WTC11 (cell line): ENCODE data around the gene RAMP1. TPM values are rescaled to one million over a fixed set of nuclear protein-coding genes. Genes with fewer than 3 reads are reported as not detected.

Experiments used
- ATAC-seq: fragments of 200-7000 bp; cut with Tn5 transposase; 2 replicates; pipeline ENCODE4 v1.10.0; 2021; ENCODE audit warnings: mild to moderate bottlenecking, moderate library complexity
- CTCF ChIA-PET: fragments of 300-600 bp; sonication (Branson Sonifier 250); formaldehyde crosslinking; loops from one replicate; lab custom pipeline; 2021; ENCODE audit warnings: antibody characterized with exemption; lab: Charles Lee
- POLR2A ChIA-PET: fragments of 350-600 bp; sonication (Branson Sonifier 250); formaldehyde crosslinking; loops from one replicate; lab custom pipeline; 2021; ENCODE audit warnings: antibody characterized with exemption; lab: Charles Lee
- DNase-seq: peaks from one replicate; pipeline ENCODE4 v3.0.0; 2021; ENCODE audit warnings: low spot score
- H3K27ac Mint-ChIP-seq: 2 replicates; pipeline ENCODE4 v1.8.0; 2021; ENCODE audit warnings: mixed read lengths
- H3K27me3 Mint-ChIP-seq: 2 replicates; pipeline ENCODE4 v1.8.0; 2021; ENCODE audit warnings: low read depth, mild to moderate bottlenecking, moderate library complexity, mixed read lengths
- H3K36me3 Mint-ChIP-seq: 2 replicates; pipeline ENCODE4 v1.8.0; 2021; ENCODE audit warnings: mixed read lengths
- H3K4me1 Mint-ChIP-seq: 2 replicates; pipeline ENCODE4 v1.8.0; 2022; ENCODE audit warnings: mixed read lengths
- H3K4me3 Mint-ChIP-seq: 2 replicates; pipeline ENCODE4 v1.8.0; 2021; ENCODE audit warnings: mild to moderate bottlenecking, moderate library complexity, mixed read lengths
- H3K9me3 Mint-ChIP-seq: 2 replicates; pipeline ENCODE4 v1.8.0; 2021; ENCODE audit warnings: mixed read lengths
- CBFB ChIP-seq: sonication (generic); formaldehyde crosslinking; IDR thresholded peaks from 2 replicates; pipeline ENCODE4 v1.8.1; 2022; ENCODE audit warnings: mild to moderate bottlenecking, low read depth, missing genetic modification reagents
- CREM ChIP-seq: sonication (generic); formaldehyde crosslinking; IDR thresholded peaks from 2 replicates; pipeline ENCODE4 v1.8.1; 2022; ENCODE audit warnings: mild to moderate bottlenecking, missing genetic modification reagents, moderate library complexity
- EMX1 ChIP-seq: fragments of 250-450 bp; sonication (Bioruptor Pico); IDR thresholded peaks from 2 replicates; pipeline ENCODE4 v1.8.0; 2021; ENCODE audit warnings: mild to moderate bottlenecking
- FOXK1 ChIP-seq: sonication (generic); formaldehyde crosslinking; IDR thresholded peaks from 2 replicates; pipeline ENCODE4 v1.8.0; 2022; ENCODE audit warnings: mild to moderate bottlenecking, moderate library complexity, missing genetic modification reagents
- JUN ChIP-seq: sonication (generic); formaldehyde crosslinking; IDR thresholded peaks from 2 replicates; pipeline ENCODE4 v1.8.0; 2023; ENCODE audit warnings: mild to moderate bottlenecking, missing genetic modification reagents
- MXD4 ChIP-seq: fragments of 250-450 bp; sonication (Bioruptor Pico); IDR thresholded peaks from 2 replicates; pipeline ENCODE4 v1.8.0; 2021; ENCODE audit warnings: mild to moderate bottlenecking, moderate library complexity, borderline replicate concordance
- NFATC4 ChIP-seq: fragments of 250-450 bp; sonication (Bioruptor Pico); IDR thresholded peaks from 2 replicates; pipeline ENCODE4 v1.9.0; 2021; ENCODE audit warnings: mild to moderate bottlenecking
- NFE2L1 ChIP-seq: sonication (generic); formaldehyde crosslinking; IDR thresholded peaks from 2 replicates; pipeline ENCODE4 v1.8.1; 2023; ENCODE audit warnings: missing genetic modification reagents
- NR2C2 ChIP-seq: sonication (generic); formaldehyde crosslinking; IDR thresholded peaks from 2 replicates; pipeline ENCODE4 v1.8.0; 2022; ENCODE audit warnings: mild to moderate bottlenecking, missing genetic modification reagents
- ZNF317 ChIP-seq: sonication (generic); formaldehyde crosslinking; IDR thresholded peaks from 2 replicates; pipeline ENCODE4 v1.8.1; 2023; ENCODE audit warnings: low read depth, mild to moderate bottlenecking, moderate library complexity, missing genetic modification reagents, borderline replicate concordance
- ZNF423 ChIP-seq: fragments of 250-450 bp; sonication (Bioruptor Pico); IDR thresholded peaks from 2 replicates; pipeline ENCODE4 v2.1.2; 2022; ENCODE audit warnings: mild to moderate bottlenecking, moderate library complexity
- ZNF425 ChIP-seq: fragments of 250-450 bp; sonication (Bioruptor Pico); conservative IDR thresholded peaks from 2 replicates; pipeline ENCODE4 v1.9.0; 2021; ENCODE audit warnings: mild to moderate bottlenecking
- ZNF532 ChIP-seq: fragments of 250-450 bp; sonication (Bioruptor Pico); IDR thresholded peaks from 2 replicates; pipeline ENCODE4 v1.9.0; 2021; ENCODE audit warnings: mild to moderate bottlenecking, borderline replicate concordance
- total RNA-seq: library from RNA; stranded (reverse); gene quantifications from 3 replicates; pipeline ENCODE4 v1.2.3, GENCODE V29; 2021
- TF ChIP-seq, protein P1 (sequence below): sonication (generic); formaldehyde crosslinking; IDR thresholded peaks from 2 replicates; pipeline ENCODE4 v1.8.1; 2022; ENCODE audit warnings: mild to moderate bottlenecking, missing genetic modification reagents, moderate library complexity, borderline replicate concordance
- TF ChIP-seq, protein P2 (sequence below): sonication (generic); formaldehyde crosslinking; conservative IDR thresholded peaks from 2 replicates; pipeline ENCODE4 v1.8.1; 2023; ENCODE audit warnings: mild to moderate bottlenecking, low read depth, missing genetic modification reagents, moderate library complexity
- TF ChIP-seq, protein P3 (sequence below): sonication (generic); formaldehyde crosslinking; IDR thresholded peaks from 2 replicates; pipeline ENCODE4 v1.8.1; 2022; ENCODE audit warnings: low read depth, missing genetic modification reagents, borderline replicate concordance
- TF ChIP-seq, protein P4 (sequence below): sonication (generic); formaldehyde crosslinking; IDR thresholded peaks from 2 replicates; pipeline ENCODE4 v1.8.1; 2023; ENCODE audit warnings: mild to moderate bottlenecking, missing genetic modification reagents, moderate library complexity
- TF ChIP-seq, protein P5 (sequence below): fragments of 250-450 bp; sonication (Bioruptor Pico); IDR thresholded peaks from 2 replicates; pipeline ENCODE4 v1.8.0; 2021; ENCODE audit warnings: mild to moderate bottlenecking

Gene RAMP1
- total RNA-seq, 1 experiment from 2014 or later = 1.0 TPM

DNA sequence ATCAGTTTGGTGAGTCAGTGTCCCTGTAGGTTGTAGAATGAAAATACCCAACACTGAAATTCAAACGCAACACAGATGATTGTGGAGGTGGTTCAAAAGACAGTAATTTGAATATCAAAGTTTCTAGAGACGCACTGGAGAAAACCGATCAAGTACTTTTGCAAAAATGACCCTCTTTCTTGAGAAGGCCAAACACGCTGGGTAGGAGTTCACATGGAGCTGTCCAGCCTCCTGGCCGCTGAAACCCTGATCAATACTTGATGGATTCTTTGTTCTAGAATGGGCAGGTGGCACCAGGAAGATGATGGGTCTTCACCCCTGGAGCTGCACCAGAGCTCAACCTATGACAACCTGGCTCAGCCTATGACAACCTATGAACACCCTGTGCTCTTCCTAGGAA, 67.7 kb downstream of the RAMP1 start:
- TF ChIP-seq, protein P1, sequence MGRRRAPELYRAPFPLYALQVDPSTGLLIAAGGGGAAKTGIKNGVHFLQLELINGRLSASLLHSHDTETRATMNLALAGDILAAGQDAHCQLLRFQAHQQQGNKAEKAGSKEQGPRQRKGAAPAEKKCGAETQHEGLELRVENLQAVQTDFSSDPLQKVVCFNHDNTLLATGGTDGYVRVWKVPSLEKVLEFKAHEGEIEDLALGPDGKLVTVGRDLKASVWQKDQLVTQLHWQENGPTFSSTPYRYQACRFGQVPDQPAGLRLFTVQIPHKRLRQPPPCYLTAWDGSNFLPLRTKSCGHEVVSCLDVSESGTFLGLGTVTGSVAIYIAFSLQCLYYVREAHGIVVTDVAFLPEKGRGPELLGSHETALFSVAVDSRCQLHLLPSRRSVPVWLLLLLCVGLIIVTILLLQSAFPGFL (CRISPR knock-in tag) = no peak
- TF ChIP-seq, protein P2, sequence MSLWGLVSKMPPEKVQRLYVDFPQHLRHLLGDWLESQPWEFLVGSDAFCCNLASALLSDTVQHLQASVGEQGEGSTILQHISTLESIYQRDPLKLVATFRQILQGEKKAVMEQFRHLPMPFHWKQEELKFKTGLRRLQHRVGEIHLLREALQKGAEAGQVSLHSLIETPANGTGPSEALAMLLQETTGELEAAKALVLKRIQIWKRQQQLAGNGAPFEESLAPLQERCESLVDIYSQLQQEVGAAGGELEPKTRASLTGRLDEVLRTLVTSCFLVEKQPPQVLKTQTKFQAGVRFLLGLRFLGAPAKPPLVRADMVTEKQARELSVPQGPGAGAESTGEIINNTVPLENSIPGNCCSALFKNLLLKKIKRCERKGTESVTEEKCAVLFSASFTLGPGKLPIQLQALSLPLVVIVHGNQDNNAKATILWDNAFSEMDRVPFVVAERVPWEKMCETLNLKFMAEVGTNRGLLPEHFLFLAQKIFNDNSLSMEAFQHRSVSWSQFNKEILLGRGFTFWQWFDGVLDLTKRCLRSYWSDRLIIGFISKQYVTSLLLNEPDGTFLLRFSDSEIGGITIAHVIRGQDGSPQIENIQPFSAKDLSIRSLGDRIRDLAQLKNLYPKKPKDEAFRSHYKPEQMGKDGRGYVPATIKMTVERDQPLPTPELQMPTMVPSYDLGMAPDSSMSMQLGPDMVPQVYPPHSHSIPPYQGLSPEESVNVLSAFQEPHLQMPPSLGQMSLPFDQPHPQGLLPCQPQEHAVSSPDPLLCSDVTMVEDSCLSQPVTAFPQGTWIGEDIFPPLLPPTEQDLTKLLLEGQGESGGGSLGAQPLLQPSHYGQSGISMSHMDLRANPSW (CRISPR knock-in tag) = no peak
- TF ChIP-seq ZNF317 (no peak), NR2C2 (CRISPR knock-in tag) (no peak), CBFB (CRISPR knock-in tag) (no peak), JUN (CRISPR knock-in tag) (no peak), MXD4 (CRISPR knock-in tag) (no peak), ZNF532 (CRISPR knock-in tag) (no peak), FOXK1 (CRISPR knock-in tag) (no peak), EMX1 (no peak), ZNF423 (CRISPR knock-in tag) (no peak), ZNF425 (CRISPR knock-in tag) (no peak), CREM (no peak), NFATC4 (no peak), NFE2L1 (CRISPR knock-in tag) (no peak)
- TF ChIP-seq, protein P3, sequence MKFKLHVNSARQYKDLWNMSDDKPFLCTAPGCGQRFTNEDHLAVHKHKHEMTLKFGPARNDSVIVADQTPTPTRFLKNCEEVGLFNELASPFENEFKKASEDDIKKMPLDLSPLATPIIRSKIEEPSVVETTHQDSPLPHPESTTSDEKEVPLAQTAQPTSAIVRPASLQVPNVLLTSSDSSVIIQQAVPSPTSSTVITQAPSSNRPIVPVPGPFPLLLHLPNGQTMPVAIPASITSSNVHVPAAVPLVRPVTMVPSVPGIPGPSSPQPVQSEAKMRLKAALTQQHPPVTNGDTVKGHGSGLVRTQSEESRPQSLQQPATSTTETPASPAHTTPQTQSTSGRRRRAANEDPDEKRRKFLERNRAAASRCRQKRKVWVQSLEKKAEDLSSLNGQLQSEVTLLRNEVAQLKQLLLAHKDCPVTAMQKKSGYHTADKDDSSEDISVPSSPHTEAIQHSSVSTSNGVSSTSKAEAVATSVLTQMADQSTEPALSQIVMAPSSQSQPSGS (CRISPR knock-in tag) = no peak
- TF ChIP-seq, protein P4, sequence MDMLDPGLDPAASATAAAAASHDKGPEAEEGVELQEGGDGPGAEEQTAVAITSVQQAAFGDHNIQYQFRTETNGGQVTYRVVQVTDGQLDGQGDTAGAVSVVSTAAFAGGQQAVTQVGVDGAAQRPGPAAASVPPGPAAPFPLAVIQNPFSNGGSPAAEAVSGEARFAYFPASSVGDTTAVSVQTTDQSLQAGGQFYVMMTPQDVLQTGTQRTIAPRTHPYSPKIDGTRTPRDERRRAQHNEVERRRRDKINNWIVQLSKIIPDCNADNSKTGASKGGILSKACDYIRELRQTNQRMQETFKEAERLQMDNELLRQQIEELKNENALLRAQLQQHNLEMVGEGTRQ (CRISPR knock-in tag) = no peak
- TF ChIP-seq, protein P5, sequence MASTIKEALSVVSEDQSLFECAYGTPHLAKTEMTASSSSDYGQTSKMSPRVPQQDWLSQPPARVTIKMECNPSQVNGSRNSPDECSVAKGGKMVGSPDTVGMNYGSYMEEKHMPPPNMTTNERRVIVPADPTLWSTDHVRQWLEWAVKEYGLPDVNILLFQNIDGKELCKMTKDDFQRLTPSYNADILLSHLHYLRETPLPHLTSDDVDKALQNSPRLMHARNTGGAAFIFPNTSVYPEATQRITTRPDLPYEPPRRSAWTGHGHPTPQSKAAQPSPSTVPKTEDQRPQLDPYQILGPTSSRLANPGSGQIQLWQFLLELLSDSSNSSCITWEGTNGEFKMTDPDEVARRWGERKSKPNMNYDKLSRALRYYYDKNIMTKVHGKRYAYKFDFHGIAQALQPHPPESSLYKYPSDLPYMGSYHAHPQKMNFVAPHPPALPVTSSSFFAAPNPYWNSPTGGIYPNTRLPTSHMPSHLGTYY (CRISPR knock-in tag) = no peak
- TF ChIP-seq, all 79 proteins: peak for 0
- Mint-ChIP-seq H3K9me3 (peaks cover 22% of the 10 kb centered on the region), H3K27me3 (no peaks in the 10 kb centered on the region; the same call in none of the 2 replicates), H3K27ac (no peak overlapping the region), H3K4me1 (0 out of 2 replicates have a peak, but pooled peaks cover 4% of the 10 kb centered on the region), H3K4me3 (no peak overlapping the region), H3K36me3 (peaks cover 12% of the 10 kb centered on the region)
- DNase-seq (peak; percentile 36), ATAC-seq (no peak)
- ChIA-PET POLR2A (no interaction called here), CTCF (interaction anchor here (1.3 to 2.1 kb wide), 2 partner anchors 30 to 60 kb away, joined by 3 to 4 read pairs; no protein-coding TSS in a partner anchor)
